ENCODE results near the gene ACOT11.
"Not testable (repeated sequence)": the region's sequence is repeated elsewhere in the genome, so short reads cannot be mapped to it uniquely, and the experiment has no call there.

Gene ACOT11

GRCh38 chr1:54608566-54609230 lies 60.7 kb downstream of the ACOT11 start:
- DNase-seq (ENCODE audit: low read depth) = no peak

- DNase-seq (ENCODE audit: low read depth) = no peak
Observed at GRCh38 chr1:54609301-54609921, 61.4 kb downstream of the ACOT11 start.

- DNase-seq (ENCODE audit: low read depth) = no peak
Observed at GRCh38 chr1:54610048-54610447, 62.0 kb downstream of the ACOT11 start.

GRCh38 chr1:54610601-54611580 lies 62.9 kb downstream of the ACOT11 start:
- no peak for DNase-seq (ENCODE audit: low read depth)

- no peak for DNase-seq (ENCODE audit: low read depth)
Observed at GRCh38 chr1:54611621-54612020, 63.6 kb downstream of the ACOT11 start.

GRCh38 chr1:54614024-54614423 lies 66.0 kb downstream of the ACOT11 start:
- DNase-seq (ENCODE audit: low read depth) = no peak

GRCh38 chr1:54614563-54614962 lies 66.5 kb downstream of the ACOT11 start:
- no peak for DNase-seq (ENCODE audit: low read depth)

GRCh38 chr1:54615531-54616279 lies 67.7 kb downstream of the ACOT11 start:
- DNase-seq (ENCODE audit: low read depth) = no peak

GRCh38 chr1:54619749-54620148 lies 71.7 kb downstream of the ACOT11 start:
- DNase-seq (ENCODE audit: low read depth) = no peak

GRCh38 chr1:54623216-54624007 lies 75.4 kb downstream of the ACOT11 start, which contains the start of gene FAM151A:
FAM151A (minus strand) TSS chr1:54623525; CDS start chr1:54623395, 130 bp downstream.
- no peak for DNase-seq (ENCODE audit: low read depth)

- no peak for DNase-seq (ENCODE audit: low read depth)
Observed at GRCh38 chr1:54624466-54625464, 76.7 kb downstream of the ACOT11 start.

GRCh38 chr1:54627196-54627595 lies 79.2 kb downstream of the ACOT11 start:
- no peak for DNase-seq (ENCODE audit: low read depth)

- not testable (repeated sequence) for DNase-seq (ENCODE audit: low read depth)
Observed at GRCh38 chr1:54635804-54636203, 87.8 kb downstream of the ACOT11 start.

GRCh38 chr1:54636461-54637446 lies 88.7 kb downstream of the ACOT11 start:
- DNase-seq (ENCODE audit: low read depth) = not testable (repeated sequence)

GRCh38 chr1:54640361-54640760 lies 92.3 kb downstream of the ACOT11 start:
- no peak for DNase-seq (ENCODE audit: low read depth)

GRCh38 chr1:54640863-54641836 lies 93.1 kb downstream of the ACOT11 start, which contains the start of gene MROH7:
MROH7 (plus strand) TSS chr1:54641786; CDS start chr1:54652927, 11,141 bp downstream.
- DNase-seq (ENCODE audit: low read depth) = no peak

GRCh38 chr1:54643736-54644135 lies 95.7 kb downstream of the ACOT11 start:
- no peak for DNase-seq (ENCODE audit: low read depth)

Measured in activated T-cell treated with anti-CD3 and anti-CD28 coated beads for 48 hours (primary cell).